ENCODE data around the gene FMN1.
A peak's percentile ranks its signal among the peaks of the same experiment; 100 is the strongest.

Gene FMN1

DNA sequence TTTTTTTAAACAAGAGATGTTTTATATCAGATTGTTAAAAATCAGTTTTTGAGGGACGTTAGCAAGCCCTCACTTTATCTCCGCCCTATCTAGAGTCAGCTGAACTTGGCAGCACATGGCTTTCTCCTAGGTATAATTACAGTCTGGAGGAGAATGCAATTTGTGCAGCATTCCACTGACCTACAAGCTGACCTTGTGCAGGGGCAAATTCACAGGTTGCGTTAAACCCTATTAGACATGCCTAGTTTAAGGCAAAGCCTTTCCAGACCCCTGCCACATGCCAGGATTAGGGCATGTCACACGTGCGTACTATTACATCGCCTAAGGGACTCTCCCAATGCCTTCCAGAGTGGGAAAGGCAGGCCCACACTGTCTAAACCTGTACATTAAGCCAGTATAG, 252.7 kb downstream of the FMN1 start:
- Histone ChIP-seq H2AK5ac (ENCODE audit: low read length) (no peak overlapping the region), H3K4me3 (ENCODE audit: low read depth, low read length) (no peak overlapping the region), H3K4ac (ENCODE audit: low read depth, low read length) (no peak overlapping the region), H3K27ac (ENCODE audit: low read depth, low read length) (no peak overlapping the region), H2BK5ac (ENCODE audit: low read depth, low read length, poor library complexity) (no peak overlapping the region), H3K79me1 (ENCODE audit: low read length) (no peaks in the 10 kb centered on the region), H4K8ac (ENCODE audit: low read depth, low read length) (no peak overlapping the region), H3K79me2 (ENCODE audit: control insufficient read depth, insufficient read depth, low read length, poor library complexity) (no peaks in the 10 kb centered on the region), H2BK12ac (ENCODE audit: low read length) (no peak overlapping the region), H3K9me3 (ENCODE audit: insufficient read depth, low read depth, low read length) (no peaks in the 10 kb centered on the region), H3K4me2 (ENCODE audit: low read length) (no peak overlapping the region), H3K4me1 (ENCODE audit: control insufficient read depth in 1 of 2, insufficient read depth in 2 of 2, low read length in 2 of 2) (no peaks in the 10 kb centered on the region), H3K27me3 (ENCODE audit: insufficient read depth, low read length) (no peaks in the 10 kb centered on the region), H4K91ac (ENCODE audit: low read depth, low read length) (no peak overlapping the region), H3K23ac (ENCODE audit: low read length) (no peak overlapping the region), H3K18ac (ENCODE audit: low read length) (no peak overlapping the region), H4K12ac (ENCODE audit: low read depth, low read length) (no peak overlapping the region), H3K14ac (ENCODE audit: low read length) (no peak overlapping the region), H2AFZ (ENCODE audit: insufficient read depth, low read length, poor library complexity) (no peak overlapping the region), H3K9ac (ENCODE audit: low read length) (no peak overlapping the region), H2BK120ac (ENCODE audit: insufficient read depth, low read length, poor library complexity) (no peak overlapping the region), H3K36me3 (ENCODE audit: control insufficient read depth in 1 of 2, insufficient read depth in 2 of 2, low read length in 2 of 2) (no peaks in the 10 kb centered on the region)
- no CpG with 5 or more reads among the region's 6 CpGs for WGBS (ENCODE audit: extremely low coverage, insufficient coverage, insufficient read length)
- DNase-seq, result no peak

GRCh38 chr15:32936976-32937375, 257.5 kb downstream of the FMN1 start:
- Histone ChIP-seq H3K9me3 (ENCODE audit: insufficient read depth, low read depth, low read length) (no peaks in the 10 kb centered on the region), H2AFZ (ENCODE audit: insufficient read depth, low read length, poor library complexity) (no peak overlapping the region), H2BK5ac (ENCODE audit: low read depth, low read length, poor library complexity) (no peak overlapping the region), H3K27me3 (ENCODE audit: insufficient read depth, low read length) (no peaks in the 10 kb centered on the region), H2BK120ac (ENCODE audit: insufficient read depth, low read length, poor library complexity) (no peak overlapping the region), H3K79me1 (ENCODE audit: low read length) (no peaks in the 10 kb centered on the region), H3K27ac (ENCODE audit: low read depth, low read length) (no peak overlapping the region), H3K18ac (ENCODE audit: low read length) (no peak overlapping the region), H3K4me1 (ENCODE audit: control insufficient read depth in 1 of 2, insufficient read depth in 2 of 2, low read length in 2 of 2) (no peaks in the 10 kb centered on the region), H2AK5ac (ENCODE audit: low read length) (no peak overlapping the region), H3K36me3 (ENCODE audit: control insufficient read depth in 1 of 2, insufficient read depth in 2 of 2, low read length in 2 of 2) (no peaks in the 10 kb centered on the region), H4K8ac (ENCODE audit: low read depth, low read length) (no peak overlapping the region), H3K4me2 (ENCODE audit: low read length) (no peak overlapping the region), H3K4ac (ENCODE audit: low read depth, low read length) (no peak overlapping the region), H4K12ac (ENCODE audit: low read depth, low read length) (no peak overlapping the region), H3K9ac (ENCODE audit: low read length) (no peak overlapping the region), H2BK12ac (ENCODE audit: low read length) (no peak overlapping the region), H3K23ac (ENCODE audit: low read length) (no peak overlapping the region), H3K14ac (ENCODE audit: low read length) (no peak overlapping the region), H4K91ac (ENCODE audit: low read depth, low read length) (no peak overlapping the region), H3K79me2 (ENCODE audit: control insufficient read depth, insufficient read depth, low read length, poor library complexity) (no peaks in the 10 kb centered on the region), H3K4me3 (ENCODE audit: low read depth, low read length) (no peak overlapping the region)
- no peak for DNase-seq
- no CpG with 5 or more reads among the region's 4 CpGs for WGBS (ENCODE audit: extremely low coverage, insufficient coverage, insufficient read length)

DNA sequence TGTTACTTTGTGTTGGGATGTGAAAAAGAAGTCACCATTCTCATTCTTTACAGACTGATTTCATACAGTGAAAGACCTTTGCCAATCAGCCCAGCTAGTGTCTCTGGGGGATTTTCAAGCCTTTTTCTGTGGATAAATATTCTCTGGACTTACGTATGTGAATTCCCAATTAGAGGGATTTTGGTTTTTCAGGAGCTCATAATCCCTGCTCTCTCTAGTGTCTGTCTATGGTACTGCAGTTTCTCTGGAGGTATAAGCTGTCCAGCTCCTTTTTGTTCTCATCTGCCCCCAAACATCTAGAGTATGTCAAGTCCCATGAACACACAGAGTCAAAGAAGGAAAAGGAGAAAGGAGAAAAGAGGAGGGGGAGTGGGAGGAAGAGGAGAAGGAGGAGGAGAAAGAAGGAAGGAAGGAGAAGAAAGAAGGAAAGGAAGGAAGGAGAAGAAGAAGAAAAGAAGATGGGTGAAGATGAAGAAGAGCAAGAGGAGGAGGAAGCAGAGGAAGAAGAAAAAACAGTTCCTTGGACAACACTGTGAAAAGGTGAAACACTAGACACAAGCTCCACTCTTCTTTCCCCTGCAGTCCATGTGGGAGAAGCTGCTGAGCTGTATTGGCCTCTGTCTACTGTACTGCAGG, 258.1 kb downstream of the FMN1 start:
- H2BK12ac ChIP-seq (ENCODE audit: low read length), result no peak overlapping the region
- no peak overlapping the region for H3K23ac ChIP-seq (ENCODE audit: low read length)
- H4K12ac ChIP-seq (ENCODE audit: low read depth, low read length), result no peak overlapping the region
- no peak overlapping the region for H3K14ac ChIP-seq (ENCODE audit: low read length)
- no peak overlapping the region for H3K4me3 ChIP-seq (ENCODE audit: low read depth, low read length)
- H2AK5ac ChIP-seq (ENCODE audit: low read length), result no peak overlapping the region
- no peaks in the 10 kb centered on the region for H3K4me1 ChIP-seq (ENCODE audit: control insufficient read depth in 1 of 2, insufficient read depth in 2 of 2, low read length in 2 of 2)
- H2AFZ ChIP-seq (ENCODE audit: insufficient read depth, low read length, poor library complexity), result no peak overlapping the region
- H3K9me3 ChIP-seq (ENCODE audit: insufficient read depth, low read depth, low read length), result no peaks in the 10 kb centered on the region
- no peak overlapping the region for H4K91ac ChIP-seq (ENCODE audit: low read depth, low read length)
- no peak overlapping the region for H3K18ac ChIP-seq (ENCODE audit: low read length)
- H4K8ac ChIP-seq (ENCODE audit: low read depth, low read length), result no peak overlapping the region
- no peak overlapping the region for H2BK5ac ChIP-seq (ENCODE audit: low read depth, low read length, poor library complexity)
- WGBS (ENCODE audit: extremely low coverage, insufficient coverage, insufficient read length), result no CpG with 5 or more reads among the region's 1 CpG
- H3K36me3 ChIP-seq (ENCODE audit: control insufficient read depth in 1 of 2, insufficient read depth in 2 of 2, low read length in 2 of 2), result no peaks in the 10 kb centered on the region
- H3K27ac ChIP-seq (ENCODE audit: low read depth, low read length), result no peak overlapping the region
- H3K79me2 ChIP-seq (ENCODE audit: control insufficient read depth, insufficient read depth, low read length, poor library complexity), result no peaks in the 10 kb centered on the region
- H3K4ac ChIP-seq (ENCODE audit: low read depth, low read length), result no peak overlapping the region
- H3K79me1 ChIP-seq (ENCODE audit: low read length), result no peaks in the 10 kb centered on the region
- no peak overlapping the region for H3K9ac ChIP-seq (ENCODE audit: low read length)
- no peak overlapping the region for H3K4me2 ChIP-seq (ENCODE audit: low read length)
- no peaks in the 10 kb centered on the region for H3K27me3 ChIP-seq (ENCODE audit: insufficient read depth, low read length)
- H2BK120ac ChIP-seq (ENCODE audit: insufficient read depth, low read length, poor library complexity), result no peak overlapping the region
- DNase-seq, result peak in 1 of 2 donors; percentile 29

GRCh38 chr15:32935139-32935538, 259.4 kb downstream of the FMN1 start:
- H3K36me3 ChIP-seq (ENCODE audit: control insufficient read depth in 1 of 2, insufficient read depth in 2 of 2, low read length in 2 of 2), result no peaks in the 10 kb centered on the region
- no peak for DNase-seq
- H3K14ac ChIP-seq (ENCODE audit: low read length), result no peak overlapping the region
- no peak overlapping the region for H4K8ac ChIP-seq (ENCODE audit: low read depth, low read length)
- no peak overlapping the region for H3K4ac ChIP-seq (ENCODE audit: low read depth, low read length)
- no peaks in the 10 kb centered on the region for H3K79me1 ChIP-seq (ENCODE audit: low read length)
- no peaks in the 10 kb centered on the region for H3K79me2 ChIP-seq (ENCODE audit: control insufficient read depth, insufficient read depth, low read length, poor library complexity)
- no peak overlapping the region for H2BK5ac ChIP-seq (ENCODE audit: low read depth, low read length, poor library complexity)
- no peak overlapping the region for H3K18ac ChIP-seq (ENCODE audit: low read length)
- no peaks in the 10 kb centered on the region for H3K4me1 ChIP-seq (ENCODE audit: control insufficient read depth in 1 of 2, insufficient read depth in 2 of 2, low read length in 2 of 2)
- H4K91ac ChIP-seq (ENCODE audit: low read depth, low read length), result no peak overlapping the region
- H3K9me3 ChIP-seq (ENCODE audit: insufficient read depth, low read depth, low read length), result no peaks in the 10 kb centered on the region
- no peak overlapping the region for H3K4me3 ChIP-seq (ENCODE audit: low read depth, low read length)
- H2AFZ ChIP-seq (ENCODE audit: insufficient read depth, low read length, poor library complexity), result no peak overlapping the region
- no peaks in the 10 kb centered on the region for H3K27me3 ChIP-seq (ENCODE audit: insufficient read depth, low read length)
- no peak overlapping the region for H2AK5ac ChIP-seq (ENCODE audit: low read length)
- no peak overlapping the region for H3K4me2 ChIP-seq (ENCODE audit: low read length)
- no peak overlapping the region for H2BK12ac ChIP-seq (ENCODE audit: low read length)
- no peak overlapping the region for H3K9ac ChIP-seq (ENCODE audit: low read length)
- no peak overlapping the region for H3K27ac ChIP-seq (ENCODE audit: low read depth, low read length)
- no peak overlapping the region for H2BK120ac ChIP-seq (ENCODE audit: insufficient read depth, low read length, poor library complexity)
- no peak overlapping the region for H3K23ac ChIP-seq (ENCODE audit: low read length)
- no peak overlapping the region for H4K12ac ChIP-seq (ENCODE audit: low read depth, low read length)
- no CpG with 5 or more reads among the region's 5 CpGs for WGBS (ENCODE audit: extremely low coverage, insufficient coverage, insufficient read length)
